ENCODE data around the gene UGT1A7.

DNA sequence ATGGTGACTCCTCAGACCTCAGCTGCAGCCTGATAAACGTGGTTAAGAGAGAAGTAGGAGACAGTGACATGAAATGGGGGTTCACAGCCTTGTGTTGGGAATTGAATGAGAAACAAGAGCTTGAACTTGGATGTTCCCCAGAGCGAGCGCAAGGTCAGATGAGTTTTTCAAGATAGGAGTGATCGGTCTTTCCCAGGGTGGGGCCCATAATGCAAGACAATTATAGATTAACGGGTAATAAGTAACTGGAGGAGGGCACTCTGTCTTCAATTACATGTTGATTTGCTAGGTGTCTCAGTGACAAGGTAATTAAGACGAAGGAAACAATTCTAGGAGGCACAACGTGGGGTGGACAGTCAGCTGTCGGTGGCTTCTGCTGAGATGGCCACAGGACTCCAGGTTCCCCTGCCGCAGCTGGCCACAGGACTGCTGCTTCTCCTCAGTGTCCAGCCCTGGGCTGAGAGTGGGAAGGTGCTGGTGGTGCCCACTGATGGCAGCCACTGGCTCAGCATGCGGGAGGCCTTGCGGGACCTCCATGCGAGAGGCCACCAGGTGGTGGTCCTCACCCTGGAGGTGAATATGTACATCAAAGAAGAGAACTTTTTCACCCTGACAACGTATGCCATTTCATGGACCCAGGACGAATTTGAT lies 31.0 kb downstream of the UGT1A7 start, which contains the start of gene UGT1A5:
- TF ChIP-seq, protein P1, sequence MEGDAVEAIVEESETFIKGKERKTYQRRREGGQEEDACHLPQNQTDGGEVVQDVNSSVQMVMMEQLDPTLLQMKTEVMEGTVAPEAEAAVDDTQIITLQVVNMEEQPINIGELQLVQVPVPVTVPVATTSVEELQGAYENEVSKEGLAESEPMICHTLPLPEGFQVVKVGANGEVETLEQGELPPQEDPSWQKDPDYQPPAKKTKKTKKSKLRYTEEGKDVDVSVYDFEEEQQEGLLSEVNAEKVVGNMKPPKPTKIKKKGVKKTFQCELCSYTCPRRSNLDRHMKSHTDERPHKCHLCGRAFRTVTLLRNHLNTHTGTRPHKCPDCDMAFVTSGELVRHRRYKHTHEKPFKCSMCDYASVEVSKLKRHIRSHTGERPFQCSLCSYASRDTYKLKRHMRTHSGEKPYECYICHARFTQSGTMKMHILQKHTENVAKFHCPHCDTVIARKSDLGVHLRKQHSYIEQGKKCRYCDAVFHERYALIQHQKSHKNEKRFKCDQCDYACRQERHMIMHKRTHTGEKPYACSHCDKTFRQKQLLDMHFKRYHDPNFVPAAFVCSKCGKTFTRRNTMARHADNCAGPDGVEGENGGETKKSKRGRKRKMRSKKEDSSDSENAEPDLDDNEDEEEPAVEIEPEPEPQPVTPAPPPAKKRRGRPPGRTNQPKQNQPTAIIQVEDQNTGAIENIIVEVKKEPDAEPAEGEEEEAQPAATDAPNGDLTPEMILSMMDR (IDR thresholded peaks at IDR 0.05) = no peak
- TF ChIP-seq POLR2A (IDR thresholded peaks at IDR 0.05) (no peak), POLR2AphosphoS5 (IDR thresholded peaks at IDR 0.05) (no peak)
